ENCODE results near the gene ABCC2.

DNA sequence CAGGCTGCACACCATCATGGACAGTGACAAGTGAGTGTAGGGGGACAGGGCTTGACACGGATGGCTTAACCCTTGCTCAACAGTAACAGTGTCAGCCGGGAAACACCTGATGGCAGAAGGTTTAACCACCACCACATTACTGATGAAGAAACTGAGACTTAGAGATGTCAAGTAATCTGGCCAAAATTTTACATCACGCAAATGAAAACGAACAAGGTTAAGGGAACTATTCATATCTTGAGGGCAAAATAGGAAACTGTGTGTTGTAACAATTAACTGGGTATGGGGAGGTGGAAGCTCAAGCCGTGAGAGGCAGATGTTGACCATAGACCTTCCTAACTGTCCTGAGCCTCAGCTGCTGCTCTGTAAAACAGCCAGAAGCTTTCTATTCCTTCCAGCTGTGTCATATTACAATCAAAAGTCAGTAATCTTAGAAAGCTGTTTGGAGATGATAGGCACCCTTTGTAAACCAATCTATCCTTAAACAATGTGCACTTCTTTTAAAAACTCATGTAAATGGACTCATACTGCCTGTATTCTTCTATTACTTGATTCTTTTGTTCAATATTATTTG, 68.4 kb downstream of the ABCC2 start:
- TF ChIP-seq CTCF (IDR thresholded peaks at IDR 0.05) (no peak), POLR2A (IDR thresholded peaks at IDR 0.05) (no peak), EP300 (IDR thresholded peaks at IDR 0.05) (no peak), POLR2AphosphoS5 (IDR thresholded peaks at IDR 0.05) (no peak)
